HepG2 (cell line): Measurements from ENCODE around the gene PACS2. TPM values are rescaled to one million over a fixed set of nuclear protein-coding genes. Genes with fewer than 3 reads are reported as not detected.

Experiments
- ESRRA ChIP-seq: sonication (generic); formaldehyde crosslinking; IDR thresholded peaks from 2 replicates; pipeline ENCODE4 v1.5.1; 2020; ENCODE audit warnings: mild to moderate bottlenecking, low read depth, missing genetic modification reagents
- HOXA3 ChIP-seq: sonication (generic); formaldehyde crosslinking; IDR thresholded peaks from 2 replicates; pipeline ENCODE4 v1.5.0; 2020; ENCODE audit warnings: missing genetic modification reagents
- KAT7 ChIP-seq: IDR thresholded peaks from 2 replicates; pipeline ENCODE4 v1.6.1; 2018; ENCODE audit warnings: borderline replicate concordance, missing compliant biosample characterization
- KDM5B ChIP-seq: sonication (generic); formaldehyde crosslinking; IDR thresholded peaks from 2 replicates; pipeline ENCODE4 v1.4.0; 2020; ENCODE audit warnings: missing genetic modification reagents, mild to moderate bottlenecking, borderline replicate concordance
- PRPF4 ChIP-seq: fragments of 200-400 bp; formaldehyde crosslinking; IDR thresholded peaks from 2 replicates; pipeline ENCODE4 v1.6.1; 2016; ENCODE audit warnings: low read length, low read depth; ENCODE audit not compliant: poor library complexity, severe bottlenecking
- SMAD3 ChIP-seq: sonication (generic); formaldehyde crosslinking; IDR thresholded peaks from 2 replicates; pipeline ENCODE4 v1.4.0; 2020; ENCODE audit warnings: missing genetic modification reagents
- SOX6 ChIP-seq, 2 experiments: fragments of 450-650 bp in 1 of 2; sonication (generic) in 1 of 2; formaldehyde crosslinking in 1 of 2; IDR thresholded peaks; 2 replicates each; pipeline versions ENCODE4 v1.4.0 to v1.6.1; 2017 to 2020; ENCODE audit warnings: antibody characterized with exemption in 1 of 2, mild to moderate bottlenecking in 1 of 2, missing genetic modification reagents in 1 of 2
- TBX2 ChIP-seq: sonication (generic); formaldehyde crosslinking; IDR thresholded peaks from 2 replicates; pipeline ENCODE4 v1.5.0; 2020; ENCODE audit warnings: missing genetic modification reagents, mild to moderate bottlenecking, borderline replicate concordance
- ZNF101 ChIP-seq: sonication (generic); formaldehyde crosslinking; IDR thresholded peaks from 2 replicates; pipeline ENCODE4 v1.4.0; 2020; ENCODE audit warnings: mild to moderate bottlenecking, low read depth, missing genetic modification reagents, borderline replicate concordance
- ZNF558 ChIP-seq: sonication (generic); formaldehyde crosslinking; IDR thresholded peaks from 2 replicates; pipeline ENCODE4 v1.9.0; 2022; ENCODE audit warnings: mild to moderate bottlenecking, missing genetic modification reagents, borderline replicate concordance
- ZNF605 ChIP-seq: sonication (generic); formaldehyde crosslinking; IDR thresholded peaks from 2 replicates; pipeline ENCODE4 v1.8.0; 2022; ENCODE audit warnings: mild to moderate bottlenecking, missing genetic modification reagents
- polyA plus RNA-seq, 8 experiments: library from polyadenylated mRNA; depleted of rRNA in 3 of 8; stranded (reverse) in 7 of 8; unstranded in 1 of 8; fragments of >200 nt; fragmentation: Illumina TruSeq in 4 of 8; extraction: Trizol in 4 of 8; gene quantifications; 2 replicates each; pipeline versions ENCODE4 v1.2.1 to v1.2.3, GENCODE V29; 2011 to 2016; ENCODE audit warnings: low read depth in 4 of 8, missing spikeins in 1 of 8, mixed read lengths in 1 of 8; ENCODE audit not compliant: insufficient read depth in 1 of 8
- total RNA-seq, 5 experiments: library from RNA; depleted of rRNA; stranded (reverse); fragments of >200 nt; fragmentation: Illumina TruSeq; extraction: Trizol; gene quantifications; 2 replicates each; pipeline ENCODE4 v1.2.3, GENCODE V29; 2016; ENCODE audit warnings: low read depth in 1 of 5
- TF ChIP-seq, protein P1 (sequence below): sonication (generic); formaldehyde crosslinking; IDR thresholded peaks from 2 replicates; pipeline ENCODE4 v1.8.0; 2022; ENCODE audit warnings: mild to moderate bottlenecking, missing genetic modification reagents, moderate library complexity
- TF ChIP-seq, protein P2 (sequence below): IDR thresholded peaks from 2 replicates; pipeline ENCODE4 v1.6.1; 2016; ENCODE audit warnings: mild to moderate bottlenecking
- TF ChIP-seq, protein P3 (sequence below): sonication (generic); formaldehyde crosslinking; IDR thresholded peaks from 2 replicates; pipeline ENCODE4 v1.4.0; 2020; ENCODE audit warnings: missing genetic modification reagents
- TF ChIP-seq, protein P4 (sequence below): sonication (generic); formaldehyde crosslinking; IDR thresholded peaks from 2 replicates; pipeline ENCODE4 v1.4.0; 2020; ENCODE audit warnings: mild to moderate bottlenecking, missing genetic modification reagents

PACS2 gene
- total and polyA plus RNA-seq, 2 of the 13 experiments (the other 11 are each of a cell fraction or from before 2014, with no cell fraction given), result 23.6 to 27.6 TPM

DNA sequence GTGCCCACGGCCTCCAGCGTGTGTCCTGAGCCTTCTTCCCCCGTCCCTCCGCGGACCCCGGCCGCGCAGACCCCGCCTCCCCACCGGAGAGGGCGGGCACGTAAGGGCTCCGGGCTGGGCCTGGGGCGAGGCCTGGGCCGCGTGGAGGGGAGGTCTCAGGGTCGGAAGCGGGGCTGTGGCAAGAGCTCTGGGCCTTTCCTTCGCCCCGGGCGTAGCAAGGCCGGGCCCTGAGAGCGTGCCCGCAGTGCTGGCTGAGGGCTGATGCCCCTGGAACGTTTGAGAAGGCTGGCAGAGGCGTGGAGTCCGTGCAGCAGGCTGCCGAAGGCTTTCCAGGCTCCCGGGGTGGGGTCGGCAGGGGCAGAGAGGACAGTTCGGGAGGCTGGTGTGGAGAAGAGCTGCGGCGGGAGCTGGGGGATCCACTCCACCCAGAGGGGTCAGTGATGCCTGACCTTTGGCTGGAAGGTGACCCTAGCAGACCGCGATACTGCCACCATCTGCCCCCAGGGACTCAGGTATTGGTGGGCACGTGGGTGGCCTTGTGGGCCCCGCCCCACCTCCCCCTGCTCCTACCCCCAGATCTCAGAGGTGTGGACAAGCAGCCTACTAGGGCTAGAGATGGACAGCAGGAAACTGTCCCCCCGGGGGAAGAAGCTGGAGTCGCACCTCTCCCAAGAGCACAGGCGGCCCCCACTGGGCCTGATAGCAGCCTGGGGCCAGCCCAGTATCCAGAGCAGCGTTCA lies 84.3 kb downstream of the PACS2 start (continued):
- TF ChIP-seq, protein P1, sequence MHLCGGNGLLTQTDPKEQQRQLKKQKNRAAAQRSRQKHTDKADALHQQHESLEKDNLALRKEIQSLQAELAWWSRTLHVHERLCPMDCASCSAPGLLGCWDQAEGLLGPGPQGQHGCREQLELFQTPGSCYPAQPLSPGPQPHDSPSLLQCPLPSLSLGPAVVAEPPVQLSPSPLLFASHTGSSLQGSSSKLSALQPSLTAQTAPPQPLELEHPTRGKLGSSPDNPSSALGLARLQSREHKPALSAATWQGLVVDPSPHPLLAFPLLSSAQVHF (CRISPR knock-in tag), result peak; percentile 94
- TF ChIP-seq, protein P2, sequence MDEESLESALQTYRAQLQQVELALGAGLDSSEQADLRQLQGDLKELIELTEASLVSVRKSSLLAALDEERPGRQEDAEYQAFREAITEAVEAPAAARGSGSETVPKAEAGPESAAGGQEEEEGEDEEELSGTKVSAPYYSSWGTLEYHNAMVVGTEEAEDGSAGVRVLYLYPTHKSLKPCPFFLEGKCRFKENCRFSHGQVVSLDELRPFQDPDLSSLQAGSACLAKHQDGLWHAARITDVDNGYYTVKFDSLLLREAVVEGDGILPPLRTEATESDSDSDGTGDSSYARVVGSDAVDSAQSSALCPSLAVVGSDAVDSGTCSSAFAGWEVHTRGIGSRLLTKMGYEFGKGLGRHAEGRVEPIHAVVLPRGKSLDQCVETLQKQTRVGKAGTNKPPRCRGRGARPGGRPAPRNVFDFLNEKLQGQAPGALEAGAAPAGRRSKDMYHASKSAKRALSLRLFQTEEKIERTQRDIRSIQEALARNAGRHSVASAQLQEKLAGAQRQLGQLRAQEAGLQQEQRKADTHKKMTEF, result peak; percentile 76; the same call in 1 of the 2 replicates
- TF ChIP-seq KDM5B, result no peak
- peak; percentile 11 for TF ChIP-seq HOXA3 (CRISPR knock-in tag)
- TF ChIP-seq, protein P3, sequence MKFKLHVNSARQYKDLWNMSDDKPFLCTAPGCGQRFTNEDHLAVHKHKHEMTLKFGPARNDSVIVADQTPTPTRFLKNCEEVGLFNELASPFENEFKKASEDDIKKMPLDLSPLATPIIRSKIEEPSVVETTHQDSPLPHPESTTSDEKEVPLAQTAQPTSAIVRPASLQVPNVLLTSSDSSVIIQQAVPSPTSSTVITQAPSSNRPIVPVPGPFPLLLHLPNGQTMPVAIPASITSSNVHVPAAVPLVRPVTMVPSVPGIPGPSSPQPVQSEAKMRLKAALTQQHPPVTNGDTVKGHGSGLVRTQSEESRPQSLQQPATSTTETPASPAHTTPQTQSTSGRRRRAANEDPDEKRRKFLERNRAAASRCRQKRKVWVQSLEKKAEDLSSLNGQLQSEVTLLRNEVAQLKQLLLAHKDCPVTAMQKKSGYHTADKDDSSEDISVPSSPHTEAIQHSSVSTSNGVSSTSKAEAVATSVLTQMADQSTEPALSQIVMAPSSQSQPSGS, result no peak
- TF ChIP-seq PRPF4, result no peak
- peak; percentile 85 for TF ChIP-seq ZNF605
- TF ChIP-seq SOX6 (IDR thresholded peaks at IDR 0.05), result no peak
- no peak; the same call in 1 of the 2 replicates for TF ChIP-seq SOX6 (CRISPR knock-in tag; IDR thresholded peaks at IDR 0.05)
- TF ChIP-seq TBX2 (CRISPR knock-in tag), result peak; percentile 34; the same call in 1 of the 2 replicates
- TF ChIP-seq ESRRA (CRISPR knock-in tag), result no peak
- TF ChIP-seq, protein P4, sequence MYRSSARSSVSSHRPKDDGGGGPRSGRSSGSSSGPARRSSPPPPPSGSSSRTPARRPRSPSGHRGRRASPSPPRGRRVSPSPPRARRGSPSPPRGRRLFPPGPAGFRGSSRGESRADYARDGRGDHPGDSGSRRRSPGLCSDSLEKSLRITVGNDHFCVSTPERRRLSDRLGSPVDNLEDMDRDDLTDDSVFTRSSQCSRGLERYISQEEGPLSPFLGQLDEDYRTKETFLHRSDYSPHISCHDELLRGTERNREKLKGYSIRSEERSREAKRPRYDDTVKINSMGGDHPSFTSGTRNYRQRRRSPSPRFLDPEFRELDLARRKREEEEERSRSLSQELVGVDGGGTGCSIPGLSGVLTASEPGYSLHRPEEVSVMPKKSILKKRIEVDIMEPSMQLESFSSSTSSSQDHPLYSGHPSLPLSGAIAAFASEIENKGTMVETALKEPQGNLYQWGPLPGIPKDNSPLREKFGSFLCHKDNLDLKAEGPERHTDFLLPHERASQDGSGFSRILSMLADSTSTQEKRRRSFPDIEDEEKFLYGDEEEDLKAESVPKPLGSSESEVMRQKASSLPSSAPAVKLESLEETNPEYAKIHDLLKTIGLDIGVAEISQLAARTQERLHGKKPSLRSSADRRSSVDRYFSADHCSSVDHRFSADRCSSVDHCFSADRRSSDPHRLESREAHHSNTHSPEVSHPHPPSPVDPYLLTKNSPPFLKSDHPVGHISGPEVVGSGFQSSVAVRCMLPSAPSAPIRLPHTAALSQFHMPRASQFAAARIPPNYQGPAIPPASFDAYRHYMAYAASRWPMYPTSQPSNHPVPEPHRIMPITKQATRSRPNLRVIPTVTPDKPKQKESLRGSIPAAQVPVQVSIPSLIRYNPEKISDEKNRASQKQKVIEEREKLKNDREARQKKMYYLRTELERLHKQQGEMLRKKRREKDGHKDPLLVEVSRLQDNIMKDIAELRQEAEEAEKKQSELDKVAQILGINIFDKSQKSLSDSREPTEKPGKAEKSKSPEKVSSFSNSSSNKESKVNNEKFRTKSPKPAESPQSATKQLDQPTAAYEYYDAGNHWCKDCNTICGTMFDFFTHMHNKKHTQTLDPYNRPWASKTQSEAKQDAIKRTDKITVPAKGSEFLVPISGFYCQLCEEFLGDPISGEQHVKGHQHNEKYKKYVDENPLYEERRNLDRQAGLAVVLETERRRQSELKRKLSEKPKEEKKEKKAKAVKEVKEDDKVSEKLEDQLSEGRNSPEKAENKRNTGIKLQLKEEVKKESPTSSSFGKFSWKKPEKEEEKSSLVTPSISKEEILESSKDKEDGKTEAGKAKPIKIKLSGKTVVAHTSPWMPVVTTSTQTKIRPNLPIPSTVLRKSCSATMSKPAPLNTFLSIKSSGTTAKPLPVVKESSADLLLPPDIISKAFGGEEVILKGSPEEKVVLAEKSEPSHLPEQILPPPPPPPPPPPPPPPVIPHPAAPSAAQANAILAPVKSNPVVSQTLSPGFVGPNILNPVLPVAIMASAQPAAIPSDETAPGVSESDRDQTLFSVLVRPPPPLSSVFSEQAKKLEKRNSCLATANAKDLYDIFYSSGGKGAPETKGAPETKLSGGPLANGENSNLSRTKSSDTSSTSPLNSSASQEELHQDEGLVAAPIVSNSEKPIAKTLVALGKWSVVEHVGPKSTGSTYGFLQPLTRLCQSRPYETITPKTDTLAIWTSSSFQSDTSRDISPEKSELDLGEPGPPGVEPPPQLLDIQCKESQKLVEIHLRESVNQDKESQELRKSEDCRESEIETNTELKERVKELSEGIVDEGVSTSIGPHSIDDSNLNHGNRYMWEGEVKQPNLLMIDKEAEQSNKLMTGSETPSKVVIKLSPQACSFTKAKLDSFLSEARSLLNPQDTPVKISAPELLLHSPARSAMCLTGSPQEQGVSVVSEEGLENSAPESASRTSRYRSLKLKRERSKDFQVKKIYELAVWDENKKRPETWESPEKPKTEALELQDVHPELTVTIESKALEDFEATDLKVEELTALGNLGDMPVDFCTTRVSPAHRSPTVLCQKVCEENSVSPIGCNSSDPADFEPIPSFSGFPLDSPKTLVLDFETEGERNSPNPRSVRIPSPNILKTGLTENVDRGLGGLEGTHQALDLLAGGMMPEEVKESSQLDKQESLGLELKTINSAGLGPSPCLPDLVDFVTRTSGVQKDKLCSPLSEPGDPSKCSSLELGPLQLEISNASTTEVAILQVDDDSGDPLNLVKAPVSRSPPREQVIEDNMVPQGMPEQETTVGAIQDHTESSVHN, result peak; percentile 53; the same call in 1 of the 2 replicates
- no peak for TF ChIP-seq ZNF101 (CRISPR knock-in tag)
- no peak for TF ChIP-seq SMAD3
- TF ChIP-seq KAT7, result peak; percentile 71; the same call in 1 of the 2 replicates
- no peak; the same call in 1 of the 2 replicates for TF ChIP-seq ZNF558
